DND-41 (cell line): ENCODE measurements around the gene MARVELD1.

ENCODE experiments used
- ATAC-seq: fragments of 200-7000 bp; cut with Tn5 transposase; 3 replicates; pipeline ENCODE4 v1.9.1; 2021; ENCODE audit warnings: low read depth; ENCODE audit not compliant: insufficient read depth
- DNase-seq: peaks from one replicate; pipeline ENCODE4 v3.0.0-alpha.2; 2020
- H2AFZ ChIP-seq: 2 replicates; pipeline ENCODE4 v1.6.0; 2012; ENCODE audit warnings: low read depth, low read length
- H3K27ac ChIP-seq: 2 replicates; pipeline ENCODE4 v1.5.1; 2012; ENCODE audit warnings: low read length, inconsistent platforms
- H3K27me3 ChIP-seq: fragments of 200-600 bp; sonication (generic); 2 replicates; pipeline ENCODE4 v1.6.0; 2012; ENCODE audit warnings: low read length, mild to moderate bottlenecking, inconsistent platforms; ENCODE audit not compliant: insufficient read depth, poor library complexity
- H3K36me3 ChIP-seq: 2 replicates; pipeline ENCODE4 v1.5.1; 2012; ENCODE audit warnings: low read length, inconsistent platforms; ENCODE audit not compliant: insufficient read depth
- H3K4me1 ChIP-seq: 2 replicates; pipeline ENCODE4 v1.5.1; 2012; ENCODE audit warnings: mild to moderate bottlenecking, low read length; ENCODE audit not compliant: insufficient read depth
- H3K4me2 ChIP-seq: 2 replicates; pipeline ENCODE4 v1.6.0; 2012; ENCODE audit warnings: mild to moderate bottlenecking, moderate library complexity, low read length, inconsistent platforms; ENCODE audit not compliant: insufficient read depth
- H3K4me3 ChIP-seq, 2 experiments: fragments of 200-600 bp in 1 of 2; shearing (Covaris generic) in 1 of 2; 2 replicates each; pipeline ENCODE4 v1.5.1; 2012 to 2016; ENCODE audit warnings: inconsistent platforms in 2 of 2, low read length in 2 of 2, mild to moderate bottlenecking in 2 of 2, low read depth in 1 of 2, moderate library complexity in 1 of 2
- H3K79me2 ChIP-seq: 2 replicates; pipeline ENCODE4 v1.6.0; 2012; ENCODE audit warnings: low read length, inconsistent platforms; ENCODE audit not compliant: insufficient read depth
- H3K9ac ChIP-seq: 2 replicates; pipeline ENCODE4 v1.6.0; 2012; ENCODE audit warnings: low read depth, mild to moderate bottlenecking, inconsistent platforms, low read length, moderate library complexity
- H3K9me3 ChIP-seq: 2 replicates; pipeline ENCODE4 v1.5.1; 2012; ENCODE audit warnings: low read length, moderate library complexity, mild to moderate bottlenecking, inconsistent platforms; ENCODE audit not compliant: insufficient read depth, severe bottlenecking
- H4K20me1 ChIP-seq: 2 replicates; pipeline ENCODE4 v1.6.0; 2012; ENCODE audit warnings: low read length; ENCODE audit not compliant: insufficient read depth
- EZH2 ChIP-seq: IDR thresholded peaks from 3 replicates; pipeline ENCODE4 v1.6.1; 2012; ENCODE audit warnings: borderline replicate concordance, low read depth, mild to moderate bottlenecking, moderate library complexity, low read length, inconsistent platforms; ENCODE audit not compliant: severe bottlenecking
- TF ChIP-seq, protein P1 (sequence below): IDR thresholded peaks from 2 replicates; pipeline ENCODE4 v1.5.1; 2012; ENCODE audit warnings: borderline replicate concordance, low read length, moderate library complexity, mild to moderate bottlenecking; ENCODE audit not compliant: poor library complexity, severe bottlenecking; ENCODE audit errors: extremely low read depth

MARVELD1 gene

DNA sequence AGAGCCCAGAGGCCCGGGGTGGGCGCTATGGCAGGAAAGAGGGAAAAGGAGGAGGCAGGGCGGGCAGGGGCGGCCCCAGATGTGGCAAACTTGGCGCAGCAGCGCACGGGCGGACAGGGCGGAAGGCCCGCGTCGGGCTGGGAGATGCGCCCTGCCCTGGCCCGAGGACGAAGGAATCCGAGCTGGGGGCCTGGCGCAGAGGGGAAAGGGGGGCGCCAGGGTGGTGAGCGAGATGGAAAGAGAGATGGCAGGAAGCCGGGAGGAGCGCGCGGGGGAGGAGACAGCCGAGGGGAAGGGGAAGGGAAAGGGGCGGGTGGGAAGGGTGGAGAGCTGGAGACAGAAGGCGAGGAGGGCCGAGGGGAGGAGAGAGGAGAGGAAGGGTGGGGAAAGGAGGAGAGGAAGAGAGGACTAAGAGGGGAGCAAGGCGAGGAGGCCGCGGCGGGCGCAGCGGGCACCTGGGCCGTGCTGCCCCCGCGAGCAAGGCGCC is at the start of gene MARVELD1:
TSS of gene MARVELD1 (plus strand) at position 392 of the 487 bp plus-strand sequence. CDS start 147 bp downstream, outside the sequence.
- H3K27ac ChIP-seq, result peak within 1 kb of the TSS; percentile 83
- TF ChIP-seq, protein P1, sequence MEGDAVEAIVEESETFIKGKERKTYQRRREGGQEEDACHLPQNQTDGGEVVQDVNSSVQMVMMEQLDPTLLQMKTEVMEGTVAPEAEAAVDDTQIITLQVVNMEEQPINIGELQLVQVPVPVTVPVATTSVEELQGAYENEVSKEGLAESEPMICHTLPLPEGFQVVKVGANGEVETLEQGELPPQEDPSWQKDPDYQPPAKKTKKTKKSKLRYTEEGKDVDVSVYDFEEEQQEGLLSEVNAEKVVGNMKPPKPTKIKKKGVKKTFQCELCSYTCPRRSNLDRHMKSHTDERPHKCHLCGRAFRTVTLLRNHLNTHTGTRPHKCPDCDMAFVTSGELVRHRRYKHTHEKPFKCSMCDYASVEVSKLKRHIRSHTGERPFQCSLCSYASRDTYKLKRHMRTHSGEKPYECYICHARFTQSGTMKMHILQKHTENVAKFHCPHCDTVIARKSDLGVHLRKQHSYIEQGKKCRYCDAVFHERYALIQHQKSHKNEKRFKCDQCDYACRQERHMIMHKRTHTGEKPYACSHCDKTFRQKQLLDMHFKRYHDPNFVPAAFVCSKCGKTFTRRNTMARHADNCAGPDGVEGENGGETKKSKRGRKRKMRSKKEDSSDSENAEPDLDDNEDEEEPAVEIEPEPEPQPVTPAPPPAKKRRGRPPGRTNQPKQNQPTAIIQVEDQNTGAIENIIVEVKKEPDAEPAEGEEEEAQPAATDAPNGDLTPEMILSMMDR, result no peak
- TF ChIP-seq EZH2, result no peak
- ATAC-seq (peak; percentile 69), DNase-seq (peak; percentile 71)
- H3K79me2 ChIP-seq, result peaks cover 13% of the 10 kb centered on the region; the same call in 1 of the 2 replicates
- H3K36me3 ChIP-seq, result peaks cover 19% of the 10 kb centered on the region
- H2AFZ ChIP-seq, result peak within 1 kb of the TSS; percentile 99
- H3K4me3 ChIP-seq, result peak within 1 kb of the TSS; percentile 73 to 98; a peak in 3 of 4 replicates
- peaks cover 35% of the 10 kb centered on the region for H3K4me1 ChIP-seq
- H3K4me2 ChIP-seq, result peak within 1 kb of the TSS; percentile 100
- H3K9me3 ChIP-seq, result no peaks in the 10 kb centered on the region
- no peaks in the 10 kb centered on the region for H3K27me3 ChIP-seq
- peaks cover 7% of the 10 kb centered on the region for H4K20me1 ChIP-seq
- peak within 1 kb of the TSS; percentile 89 for H3K9ac ChIP-seq

DNA sequence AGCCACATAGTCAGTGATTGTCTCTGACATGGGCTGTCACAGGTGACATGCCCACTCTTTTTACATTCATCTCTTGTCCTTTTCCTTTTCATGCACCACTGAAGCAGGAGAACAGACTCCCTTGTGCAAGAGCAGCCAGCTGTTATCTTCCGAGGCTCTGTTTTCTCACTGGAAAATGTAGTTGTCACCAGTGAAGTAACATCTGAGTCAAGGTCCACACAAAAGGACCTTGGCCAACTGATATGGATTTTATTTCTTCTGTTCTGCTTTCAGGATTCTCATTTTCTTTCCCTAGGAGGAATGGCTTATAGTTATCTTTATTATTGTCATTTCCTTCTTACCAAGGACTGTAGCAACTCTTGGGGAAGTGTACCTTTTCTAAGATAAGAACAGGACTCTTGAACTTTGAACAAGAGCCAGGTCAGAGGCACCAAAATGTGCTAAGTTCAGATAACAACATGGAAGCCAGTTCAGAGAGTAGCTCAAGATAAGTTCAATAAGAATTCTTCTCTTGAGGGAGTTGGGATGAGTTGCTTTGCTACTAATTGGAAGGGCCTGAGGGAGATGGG is 49.2 kb upstream of the MARVELD1 start:
- H3K4me2 ChIP-seq, result no peak overlapping the region
- no peaks in the 10 kb centered on the region for H4K20me1 ChIP-seq
- H3K4me1 ChIP-seq, result no peaks in the 10 kb centered on the region
- no peak overlapping the region for H3K4me3 ChIP-seq
- ATAC-seq, result no peak
- no peaks in the 10 kb centered on the region for H3K27me3 ChIP-seq
- no peak for DNase-seq
- no peak overlapping the region for H3K9ac ChIP-seq
- TF ChIP-seq EZH2, result no peak
- TF ChIP-seq, protein P1, result no peak
- H2AFZ ChIP-seq, result no peak overlapping the region
- H3K79me2 ChIP-seq, result no peaks in the 10 kb centered on the region
- no peak overlapping the region for H3K27ac ChIP-seq
- H3K9me3 ChIP-seq, result no peaks in the 10 kb centered on the region
- peaks cover 67% of the 10 kb centered on the region for H3K36me3 ChIP-seq

DNA sequence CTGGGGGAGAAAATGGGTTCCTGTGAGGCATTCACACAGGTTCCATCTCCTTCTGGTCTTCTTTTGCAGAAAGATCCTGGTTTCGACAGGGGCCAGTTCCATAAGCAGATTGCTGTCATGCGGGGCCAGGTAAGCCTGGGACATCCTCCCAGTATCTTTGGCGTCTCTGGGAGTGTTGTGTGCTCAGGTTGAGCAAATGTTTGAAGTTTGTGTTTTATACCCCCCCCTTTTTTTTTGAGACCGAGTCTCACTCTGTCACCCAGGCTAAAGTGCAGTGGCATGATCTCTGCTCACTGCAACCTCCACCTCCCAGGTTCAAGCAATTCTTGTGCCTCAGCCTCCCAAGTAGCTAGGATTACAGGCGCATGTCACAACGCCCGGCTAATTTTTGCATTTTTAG is 46.5 kb upstream of the MARVELD1 start:
- Histone ChIP-seq H4K20me1 (no peaks in the 10 kb centered on the region), H3K36me3 (peaks cover 66% of the 10 kb centered on the region), H3K9me3 (no peaks in the 10 kb centered on the region), H3K27ac (no peak overlapping the region), H3K9ac (no peak overlapping the region), H3K79me2 (no peaks in the 10 kb centered on the region), H2AFZ (no peak overlapping the region), H3K4me1 (no peaks in the 10 kb centered on the region), H3K27me3 (no peaks in the 10 kb centered on the region), H3K4me2 (no peak overlapping the region), H3K4me3 (no peak overlapping the region)
- TF ChIP-seq, protein P1, result no peak
- TF ChIP-seq EZH2, result no peak
- ATAC-seq (no peak), DNase-seq (no peak)
